Measurements from ENCODE around the gene U2AF2. TPM values are rescaled to one million over a fixed set of nuclear protein-coding genes. Genes with fewer than 3 reads are reported as not detected.

U2AF2 gene
- total RNA-seq, 1 donor from 2014 or later = 273 TPM

- Mint-ChIP-seq H3K9me3 (no peaks in the 10 kb centered on the region), H3K4me3 (peak overlapping the region; percentile 50), H3K27ac (peak overlapping the region; percentile 74), H3K4me1 (peaks cover 63% of the 10 kb centered on the region), H3K36me3 (ENCODE audit: low read depth) (peaks cover 72% of the 10 kb centered on the region), H3K27me3 (no peaks in the 10 kb centered on the region)
- no peak for TF ChIP-seq CTCF (IDR thresholded peaks at IDR 0.05)
- no peak for DNase-seq
- ChIA-PET POLR2A (interaction anchor here (1.1 kb wide), 2 partner anchors 18 to 20 kb away, joined by 3 to 6 read pairs; partner anchors contain the start of gene U2AF2), CTCF (no interaction called here)
- intact Hi-C loops (cut with micrococcal nuclease) = loop anchor here (2.0 kb wide), 3 partner anchors 40 to 446 kb away; partner anchors contain the start of genes ZNF579 and ZNF787
- ATAC-seq (ENCODE audit: low read depth) = no peak
Observed at GRCh38 chr19:55674459-55674840, 19.6 kb downstream of the U2AF2 start.

- TF ChIP-seq CTCF (IDR thresholded peaks at IDR 0.05) = no peak
Observed at GRCh38 chr19:55674841-55675660, 20.2 kb downstream of the U2AF2 start, which contains the start of gene EPN1. TSS of gene EPN1 (plus strand) at chr19:55675226. CDS start at chr19:55678628, 3,402 bp downstream.

GRCh38 chr19:55675661-55676354 lies 21.0 kb downstream of the U2AF2 start:
- POLR2A ChIA-PET = interaction anchor here (1.0 to 2.1 kb wide), 2 partner anchors 18 to 22 kb away, joined by 4 to 10 read pairs; no protein-coding TSS in a partner anchor
- Mint-ChIP-seq H3K36me3 (ENCODE audit: low read depth) (peaks cover 73% of the 10 kb centered on the region), H3K4me3 (peak overlapping the region; percentile 89), H3K27ac (peak overlapping the region; percentile 83), H3K27me3 (no peaks in the 10 kb centered on the region), H3K4me1 (peaks cover 74% of the 10 kb centered on the region), H3K9me3 (no peaks in the 10 kb centered on the region)
- CTCF ChIA-PET = no interaction called here
- DNase-seq (no peak), ATAC-seq (ENCODE audit: low read depth) (no peak)
- TF ChIP-seq CTCF (IDR thresholded peaks at IDR 0.05) = no peak
- intact Hi-C loops (cut with micrococcal nuclease) = loop anchor here (1.0 to 2.0 kb wide), 5 partner anchors 21 to 445 kb away; partner anchors contain the start of genes U2AF2, ZNF579 and ZNF787

More at GRCh38 chr19:55674841-55675660, 20.2 kb downstream of the U2AF2 start, which contains the start of gene EPN1:
- peak within 1 kb of the TSS; percentile 89 for H3K4me3 Mint-ChIP-seq
- H3K9me3 Mint-ChIP-seq = no peaks in the 10 kb centered on the region
- ChIA-PET CTCF (no interaction called here), POLR2A (interaction anchor here (1.1 to 2.1 kb wide), 3 partner anchors 19 to 21 kb away, joined by 3 to 10 read pairs (median 6); partner anchors contain the start of gene U2AF2)
- H3K27ac Mint-ChIP-seq = peak within 1 kb of the TSS; percentile 83
- ATAC-seq (ENCODE audit: low read depth) = peak; percentile 65
- DNase-seq = peak; percentile 93
- intact Hi-C loops (cut with micrococcal nuclease) = loop anchor here (1.0 to 2.0 kb wide), 5 partner anchors 20 to 446 kb away; partner anchors contain the start of genes U2AF2, ZNF579 and ZNF787
- peaks cover 69% of the 10 kb centered on the region for H3K4me1 Mint-ChIP-seq
- peaks cover 72% of the 10 kb centered on the region for H3K36me3 Mint-ChIP-seq (ENCODE audit: low read depth)
- no peaks in the 10 kb centered on the region for H3K27me3 Mint-ChIP-seq

- no peak for TF ChIP-seq CTCF (IDR thresholded peaks at IDR 0.05)
- no peak for ATAC-seq (ENCODE audit: low read depth)
- peaks cover 71% of the 10 kb centered on the region for H3K36me3 Mint-ChIP-seq (ENCODE audit: low read depth)
- POLR2A ChIA-PET = interaction anchor here (1.0 to 2.1 kb wide), 2 partner anchors 19 to 22 kb away, joined by 4 to 10 read pairs; no protein-coding TSS in a partner anchor
- CTCF ChIA-PET = interaction anchor here (2.4 kb wide), 1 partner anchor 22 kb away, joined by 6 read pairs; the partner anchor contains the start of gene U2AF2
- intact Hi-C loops (cut with micrococcal nuclease) = no loop called here
- H3K27me3 Mint-ChIP-seq = no peaks in the 10 kb centered on the region
- H3K4me1 Mint-ChIP-seq = peaks cover 73% of the 10 kb centered on the region
- H3K4me3 Mint-ChIP-seq = peak overlapping the region; percentile 89
- H3K27ac Mint-ChIP-seq = peak overlapping the region; percentile 83
- H3K9me3 Mint-ChIP-seq = no peaks in the 10 kb centered on the region
- DNase-seq = no peak
Observed at GRCh38 chr19:55676383-55676782, 21.5 kb downstream of the U2AF2 start.

Data from activated B cell treated with CpG ODN at 0.5 μM for 24 hours (primary cell).